ENCODE results near the gene IL11.

- TF ChIP-seq EP300 (IDR thresholded peaks at IDR 0.05): no peak
- no peak for TF ChIP-seq CTCF (IDR thresholded peaks at IDR 0.05)
These were observed 14.9 kb upstream of the IL11 start for GRCh38 chr19:55384920-55385723.

Data from tibial nerve (tissue), 4 donors.